ENCODE measurements around the gene ADAMTS1. TPM values are rescaled to one million over a fixed set of nuclear protein-coding genes. Genes with fewer than 3 reads are reported as not detected.

The ADAMTS1 gene
- total and polyA plus RNA-seq, 2 donors (not counting 1 experiment from before 2014, with no cell fraction given), result not detected

DNA sequence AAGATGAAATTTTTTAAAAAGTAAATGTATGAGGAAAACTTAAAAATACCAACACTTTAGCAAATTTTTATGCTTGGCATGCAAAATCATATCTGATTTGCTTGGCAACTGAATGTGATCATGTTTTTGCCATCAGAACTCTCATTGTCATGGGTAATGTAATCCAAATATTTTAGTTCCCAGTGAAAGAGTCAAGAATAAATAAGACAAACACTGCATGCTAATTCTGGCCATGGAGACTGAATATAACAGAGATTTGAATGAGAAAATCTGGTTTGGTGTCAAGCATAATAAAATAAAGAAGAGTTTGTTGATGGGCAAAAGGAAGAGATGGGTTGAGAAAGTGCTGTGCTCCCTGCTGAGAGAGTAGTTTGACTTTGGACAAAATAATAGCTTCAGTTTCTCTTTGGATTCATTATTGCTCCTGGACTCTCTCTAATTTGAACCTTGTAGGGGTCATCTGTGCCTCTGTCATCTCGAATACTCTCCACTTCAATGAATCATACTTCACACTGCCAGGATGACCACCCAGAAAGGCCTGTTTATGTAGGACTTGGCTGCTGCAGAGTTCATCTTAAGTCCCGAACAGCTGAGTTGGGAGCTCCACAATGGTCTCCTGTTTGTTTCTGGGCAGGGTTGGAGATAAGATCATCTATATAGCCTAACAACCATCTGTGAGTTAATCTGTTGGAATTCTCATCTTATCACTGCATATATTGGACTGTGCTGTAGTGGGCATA, 34.4 kb downstream of the ADAMTS1 start:
- Mint-ChIP-seq H3K27ac (no peak overlapping the region), H3K4me1 (no peaks in the 10 kb centered on the region), H3K4me3 (no peak overlapping the region), H3K27me3 (no peaks in the 10 kb centered on the region), H3K9me3 (ENCODE audit: insufficient read depth) (no peaks in the 10 kb centered on the region)
- 60% methylated on average over 1 of the region's 2 CpGs for WGBS (ENCODE audit: insufficient coverage)
- intact Hi-C loops (cut with micrococcal nuclease), result no loop called here
- H3K27me3 ChIP-seq (replicated peaks in 1 of 4; ENCODE audit: control extremely low read depth in 1 of 4, control insufficient read depth in 3 of 4, insufficient read depth in 4 of 4, low read length in 3 of 4), result no peaks in the 10 kb centered on the region
- ChIA-PET CTCF (no interaction called here), POLR2A (no interaction called here)
- no peak overlapping the region for H3K27ac ChIP-seq (ENCODE audit: low read length in 2 of 2)
- H2AFZ ChIP-seq (ENCODE audit: insufficient read depth, low read depth, low read length, poor library complexity, severe bottlenecking), result no peak overlapping the region
- H3K9ac ChIP-seq (ENCODE audit: low read length), result no peak overlapping the region
- TF ChIP-seq EZH2 (IDR thresholded peaks at IDR 0.05; ENCODE audit: borderline replicate concordance, insufficient read depth, low read depth, low read length, poor library complexity, severe bottlenecking), result no peak
- TF ChIP-seq, protein P1, sequence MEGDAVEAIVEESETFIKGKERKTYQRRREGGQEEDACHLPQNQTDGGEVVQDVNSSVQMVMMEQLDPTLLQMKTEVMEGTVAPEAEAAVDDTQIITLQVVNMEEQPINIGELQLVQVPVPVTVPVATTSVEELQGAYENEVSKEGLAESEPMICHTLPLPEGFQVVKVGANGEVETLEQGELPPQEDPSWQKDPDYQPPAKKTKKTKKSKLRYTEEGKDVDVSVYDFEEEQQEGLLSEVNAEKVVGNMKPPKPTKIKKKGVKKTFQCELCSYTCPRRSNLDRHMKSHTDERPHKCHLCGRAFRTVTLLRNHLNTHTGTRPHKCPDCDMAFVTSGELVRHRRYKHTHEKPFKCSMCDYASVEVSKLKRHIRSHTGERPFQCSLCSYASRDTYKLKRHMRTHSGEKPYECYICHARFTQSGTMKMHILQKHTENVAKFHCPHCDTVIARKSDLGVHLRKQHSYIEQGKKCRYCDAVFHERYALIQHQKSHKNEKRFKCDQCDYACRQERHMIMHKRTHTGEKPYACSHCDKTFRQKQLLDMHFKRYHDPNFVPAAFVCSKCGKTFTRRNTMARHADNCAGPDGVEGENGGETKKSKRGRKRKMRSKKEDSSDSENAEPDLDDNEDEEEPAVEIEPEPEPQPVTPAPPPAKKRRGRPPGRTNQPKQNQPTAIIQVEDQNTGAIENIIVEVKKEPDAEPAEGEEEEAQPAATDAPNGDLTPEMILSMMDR (IDR thresholded peaks at IDR 0.05), result no peak
- no peak overlapping the region for H3K4me3 ChIP-seq (ENCODE audit: control extremely low read depth in 1 of 5, extremely low read depth in 1 of 5, insufficient read depth in 1 of 5, low read depth in 2 of 5, low read length in 4 of 5)
- no peak overlapping the region for H3K4me2 ChIP-seq (replicated peaks; ENCODE audit: low read depth, low read length, poor library complexity, severe bottlenecking)
- no peak for DNase-seq
- H3K4me1 ChIP-seq (ENCODE audit: control insufficient read depth in 2 of 2, insufficient read depth in 2 of 2, low read length in 2 of 2), result no peaks in the 10 kb centered on the region
- ATAC-seq (ENCODE audit: low read depth), result no peak
- H3K79me2 ChIP-seq (ENCODE audit: control insufficient read depth, insufficient read depth, low read length), result no peaks in the 10 kb centered on the region
- H3K36me3 ChIP-seq (replicated peaks in 1 of 2; ENCODE audit: control extremely low read depth in 1 of 2, control insufficient read depth in 1 of 2, extremely low read depth in 1 of 2, insufficient read depth in 2 of 2, low read length in 1 of 2), result no peaks in the 10 kb centered on the region
- H3K9me3 ChIP-seq (ENCODE audit: control extremely low read depth in 1 of 3, control insufficient read depth in 2 of 3, insufficient read depth in 1 of 3, low read length in 2 of 3), result no peaks in the 10 kb centered on the region
- H4K20me1 ChIP-seq (ENCODE audit: control insufficient read depth, insufficient read depth, low read length, poor library complexity, severe bottlenecking), result no peaks in the 10 kb centered on the region

DNA sequence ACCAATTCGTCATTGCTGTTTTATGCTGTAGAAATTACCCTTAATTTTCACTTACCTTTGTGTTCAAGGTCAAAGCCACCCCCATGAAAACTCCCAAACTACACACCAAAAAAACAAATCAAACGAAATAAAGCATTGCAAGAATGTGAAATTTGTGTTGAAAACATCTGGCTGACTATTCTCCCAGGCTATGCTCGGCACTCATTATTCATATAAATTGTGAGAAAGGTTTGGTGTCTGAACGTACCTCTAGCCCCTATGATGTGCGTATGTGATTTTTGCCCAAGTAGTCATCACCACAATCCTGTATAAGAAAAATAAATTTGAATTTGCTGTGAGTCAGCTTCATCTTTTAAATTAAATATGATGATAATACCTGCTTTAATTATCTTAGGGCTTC, 34.9 kb downstream of the ADAMTS1 start:
- Mint-ChIP-seq H3K4me1 (no peaks in the 10 kb centered on the region), H3K27me3 (no peaks in the 10 kb centered on the region), H3K9me3 (ENCODE audit: insufficient read depth) (no peaks in the 10 kb centered on the region), H3K27ac (no peak overlapping the region), H3K4me3 (no peak overlapping the region)
- no peak overlapping the region for H2AFZ ChIP-seq (ENCODE audit: insufficient read depth, low read depth, low read length, poor library complexity, severe bottlenecking)
- no peaks in the 10 kb centered on the region for H3K27me3 ChIP-seq (replicated peaks in 1 of 4; ENCODE audit: control extremely low read depth in 1 of 4, control insufficient read depth in 3 of 4, insufficient read depth in 4 of 4, low read length in 3 of 4)
- no peaks in the 10 kb centered on the region for H4K20me1 ChIP-seq (ENCODE audit: control insufficient read depth, insufficient read depth, low read length, poor library complexity, severe bottlenecking)
- CTCF ChIA-PET, result no interaction called here
- POLR2A ChIA-PET, result no interaction called here
- no peak overlapping the region for H3K4me3 ChIP-seq (ENCODE audit: control extremely low read depth in 1 of 5, extremely low read depth in 1 of 5, insufficient read depth in 1 of 5, low read depth in 2 of 5, low read length in 4 of 5)
- H3K79me2 ChIP-seq (ENCODE audit: control insufficient read depth, insufficient read depth, low read length), result no peaks in the 10 kb centered on the region
- intact Hi-C loops (cut with micrococcal nuclease), result no loop called here
- H3K27ac ChIP-seq (ENCODE audit: low read length in 2 of 2), result no peak overlapping the region
- H3K9ac ChIP-seq (ENCODE audit: low read length), result no peak overlapping the region
- WGBS (ENCODE audit: insufficient coverage), result no CpG with 5 or more reads among the region's 5 CpGs
- TF ChIP-seq, protein P1 (IDR thresholded peaks at IDR 0.05), result no peak
- no peak for TF ChIP-seq EZH2 (IDR thresholded peaks at IDR 0.05; ENCODE audit: borderline replicate concordance, insufficient read depth, low read depth, low read length, poor library complexity, severe bottlenecking)
- H3K4me1 ChIP-seq (ENCODE audit: control insufficient read depth in 2 of 2, insufficient read depth in 2 of 2, low read length in 2 of 2), result no peaks in the 10 kb centered on the region
- no peaks in the 10 kb centered on the region for H3K36me3 ChIP-seq (replicated peaks in 1 of 2; ENCODE audit: control extremely low read depth in 1 of 2, control insufficient read depth in 1 of 2, extremely low read depth in 1 of 2, insufficient read depth in 2 of 2, low read length in 1 of 2)
- no peak overlapping the region for H3K4me2 ChIP-seq (replicated peaks; ENCODE audit: low read depth, low read length, poor library complexity, severe bottlenecking)
- ATAC-seq (ENCODE audit: low read depth), result no peak
- DNase-seq, result no peak
- H3K9me3 ChIP-seq (ENCODE audit: control extremely low read depth in 1 of 3, control insufficient read depth in 2 of 3, insufficient read depth in 1 of 3, low read length in 2 of 3), result no peaks in the 10 kb centered on the region

All from B cell (primary cell).